GM21360 (cell line): ENCODE results near the gene MAD1L1.

Experiments used
- ATAC-seq: cut with Tn5 transposase; IDR thresholded peaks from one replicate; pipeline ENCODE4 v1.9.1; 2021; ENCODE audit warnings: mild to moderate bottlenecking, moderate library complexity; ENCODE audit not compliant: unreplicated experiment

MAD1L1 gene

DNA sequence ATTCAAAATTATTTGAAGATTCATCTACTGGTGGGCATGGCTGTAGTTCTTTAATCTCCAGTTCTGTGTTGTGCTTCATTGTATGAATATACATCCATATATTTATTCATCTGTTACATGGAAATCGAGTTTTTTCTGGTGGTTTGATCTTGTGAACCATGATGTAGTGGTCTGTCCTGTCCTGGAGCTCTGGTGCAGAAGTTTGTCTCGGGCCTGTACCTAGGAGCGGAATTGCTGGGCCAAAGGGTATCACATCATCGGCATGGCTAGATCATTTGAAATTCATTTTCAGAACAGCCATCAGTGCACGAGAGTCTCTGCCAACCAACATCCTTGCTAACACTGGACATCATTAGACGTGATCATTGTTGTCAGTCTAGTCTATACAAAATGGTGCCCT is 455.6 kb downstream of the MAD1L1 start:
- no peak for ATAC-seq

DNA sequence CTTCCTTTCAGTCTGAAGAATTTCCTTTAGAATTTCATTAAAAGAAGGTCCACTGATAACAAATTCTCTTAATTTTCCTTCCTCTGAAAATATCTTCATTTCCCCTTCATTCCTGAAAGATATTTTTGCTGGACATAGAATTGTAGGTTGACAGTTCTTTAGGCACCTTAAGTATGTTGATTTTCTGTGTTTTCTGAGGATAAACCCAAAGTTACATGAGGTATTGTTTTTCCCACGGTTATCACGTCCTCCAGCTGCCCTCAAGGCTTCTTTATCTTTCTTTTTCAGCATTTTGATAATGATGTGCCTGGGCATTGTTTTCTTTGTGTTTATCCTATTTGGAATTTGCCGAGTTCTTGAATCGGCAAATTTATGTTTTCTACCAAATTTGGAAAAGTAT is 457.4 kb downstream of the MAD1L1 start:
- no peak for ATAC-seq

DNA sequence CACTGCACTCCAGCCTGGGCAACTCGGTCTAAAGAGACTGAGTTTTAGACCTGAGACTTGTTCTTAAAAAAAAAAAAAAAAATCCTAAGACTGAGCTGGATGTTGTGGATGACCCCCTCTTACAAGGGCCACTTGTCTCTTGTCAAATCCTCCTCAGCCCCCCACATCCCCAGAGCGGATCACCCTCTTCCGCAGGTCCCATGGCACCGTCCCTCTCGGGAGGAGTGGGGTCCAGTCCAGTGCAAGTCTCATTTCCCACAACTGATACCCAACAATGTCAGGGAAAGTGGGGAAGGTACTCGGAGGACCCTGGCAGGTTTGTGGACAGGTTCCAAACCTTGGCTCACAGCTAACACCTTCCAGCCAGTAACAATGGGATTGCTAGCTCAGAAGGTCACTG is 462.4 kb downstream of the MAD1L1 start:
- ATAC-seq, result no peak

DNA sequence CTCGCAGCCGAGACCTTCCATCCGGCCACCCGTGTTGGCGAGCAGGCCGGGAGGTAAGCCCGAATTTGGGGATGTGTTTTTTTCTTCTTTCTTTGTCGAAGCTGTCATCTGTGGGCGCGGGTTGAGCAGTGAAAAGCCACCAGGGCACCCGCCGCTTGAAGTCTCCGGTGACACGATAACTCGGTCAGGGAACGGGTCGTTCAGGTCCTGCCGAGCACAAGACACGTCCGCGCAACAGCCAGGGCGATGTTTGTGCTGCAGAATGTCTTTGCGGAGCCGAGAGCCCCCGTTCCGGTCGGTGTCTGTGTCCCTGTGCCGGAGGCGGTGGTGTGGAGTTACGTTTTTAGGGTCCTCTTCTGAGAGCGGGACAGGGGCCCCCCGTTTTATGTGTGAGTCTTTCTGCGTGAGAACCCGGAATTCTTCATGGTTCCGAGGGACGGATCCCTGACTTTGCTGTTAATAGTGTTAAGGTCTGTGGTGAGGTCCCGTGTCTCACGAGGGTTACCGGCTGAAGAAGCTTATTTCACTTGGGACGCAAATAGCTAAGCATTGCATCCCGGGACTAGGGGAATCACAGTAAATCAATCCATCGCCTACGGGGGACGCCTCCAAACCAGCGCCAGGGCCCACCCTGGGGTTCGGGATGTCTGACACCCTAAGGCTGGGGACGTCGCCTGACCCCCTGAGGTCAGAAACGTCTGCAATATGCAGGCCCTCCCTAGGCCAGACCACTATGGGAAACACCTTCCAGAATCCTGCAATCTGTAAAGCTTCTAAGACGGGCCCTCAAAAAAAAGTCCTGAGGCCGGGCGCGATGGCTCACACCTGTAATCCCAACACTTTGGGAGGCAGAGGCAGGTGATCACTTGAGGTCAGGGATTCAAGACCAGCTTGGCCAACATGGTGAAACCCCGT is 463.2 kb downstream of the MAD1L1 start:
- no peak for ATAC-seq

DNA sequence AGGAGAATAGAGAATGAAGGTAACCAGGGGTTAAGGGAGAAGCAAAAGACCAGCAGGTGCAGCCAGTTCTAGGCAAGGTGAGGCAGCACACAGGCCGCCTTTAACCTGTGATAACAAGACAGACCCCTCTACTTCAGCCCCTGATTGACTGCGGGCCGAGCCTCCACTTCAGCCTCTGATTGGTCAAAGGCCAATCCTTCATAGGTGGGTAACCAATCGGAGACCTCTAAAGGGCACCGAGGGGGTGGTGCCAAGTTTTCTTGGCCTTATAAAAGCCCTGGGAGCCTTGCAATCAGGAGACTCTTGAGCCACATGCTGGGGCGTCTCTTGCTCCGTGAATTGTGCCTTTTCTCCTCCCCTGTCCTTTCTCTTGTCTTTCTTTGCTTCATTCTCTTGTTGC is 463.9 kb downstream of the MAD1L1 start:
- no peak for ATAC-seq

DNA sequence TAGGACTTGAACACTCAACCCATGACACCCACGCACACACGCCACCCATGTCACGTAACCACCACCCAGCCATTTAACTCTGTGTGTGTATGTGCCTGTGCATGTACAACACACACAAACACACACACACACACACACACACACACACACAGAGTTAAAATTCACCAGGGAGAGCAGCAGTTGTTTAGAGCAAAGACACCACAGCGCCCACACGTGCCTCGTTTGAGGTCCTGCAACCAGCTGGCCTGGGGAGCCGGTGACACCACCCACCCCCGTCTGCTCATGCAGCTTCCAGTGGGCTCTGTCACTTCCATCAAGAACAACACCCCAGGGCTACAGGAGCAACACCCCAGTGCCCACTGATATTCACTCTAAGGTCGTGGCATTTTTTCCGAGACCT is 465.2 kb downstream of the MAD1L1 start:
- ATAC-seq, result no peak
